H1 (cell line): ENCODE results near the gene RAB7B.

Experiments used
- CTCF ChIP-seq, 3 experiments: IDR thresholded peaks; 1 replicate in 2 of 3; 2 replicates in 1 of 3; pipeline versions ENCODE4 v1.5.1 to v1.6.1; 2011; ENCODE audit warnings: low read length in 3 of 3, mild to moderate bottlenecking in 3 of 3, inconsistent platforms in 2 of 3, low read depth in 1 of 3, moderate library complexity in 1 of 3; ENCODE audit not compliant: insufficient read depth in 1 of 3; ENCODE audit errors: control extremely low read depth in 1 of 3
- EP300 ChIP-seq, 2 experiments: IDR thresholded peaks; 1 replicate in 1 of 2; 2 replicates in 1 of 2; pipeline ENCODE4 v1.6.1; 2011 to 2012; ENCODE audit warnings: low read depth in 2 of 2, low read length in 2 of 2, mild to moderate bottlenecking in 2 of 2, borderline replicate concordance in 1 of 2, inconsistent platforms in 1 of 2, moderate library complexity in 1 of 2
- HDAC2 ChIP-seq, 2 experiments: fragments of 300-600 bp in 1 of 2; sonication (generic) in 1 of 2; IDR thresholded peaks; 2 replicates each; pipeline ENCODE4 v1.6.1; 2011 to 2012; ENCODE audit warnings: low read depth in 2 of 2, low read length in 2 of 2, mild to moderate bottlenecking in 2 of 2, moderate library complexity in 2 of 2, borderline replicate concordance in 1 of 2, inconsistent platforms in 1 of 2
- MAX ChIP-seq: IDR thresholded peaks from 2 replicates; pipeline ENCODE4 v1.6.1; 2012; ENCODE audit warnings: inconsistent platforms
- POLR2A ChIP-seq, 2 experiments: IDR thresholded peaks; 1 replicate in 1 of 2; 2 replicates in 1 of 2; pipeline ENCODE4 v1.6.1; 2011; ENCODE audit warnings: low read depth in 2 of 2, low read length in 2 of 2, mild to moderate bottlenecking in 2 of 2; ENCODE audit errors: control extremely low read depth in 1 of 2
- POLR2AphosphoS5 ChIP-seq: IDR thresholded peaks from 2 replicates; pipeline ENCODE4 v1.6.1; 2011; ENCODE audit warnings: low read depth, low read length
- SAP30 ChIP-seq: fragments of 300-600 bp; sonication (generic); IDR thresholded peaks from 2 replicates; pipeline ENCODE4 v1.7.1; 2012; ENCODE audit warnings: low read length, moderate library complexity, mild to moderate bottlenecking, inconsistent platforms; ENCODE audit not compliant: insufficient read depth, insufficient replicate concordance
- SRF ChIP-seq: IDR thresholded peaks from 2 replicates; pipeline ENCODE4 v1.6.1; 2011; ENCODE audit warnings: mild to moderate bottlenecking, low read depth, low read length, moderate library complexity
- YY1 ChIP-seq: IDR thresholded peaks from 2 replicates; pipeline ENCODE4 v1.6.1; 2011; ENCODE audit warnings: low read depth, mild to moderate bottlenecking, low read length

- TF ChIP-seq CTCF (IDR thresholded peaks at IDR 0.05; ENCODE audit: control extremely low read depth in 1 of 3, insufficient read depth in 1 of 3, low read depth in 1 of 3, low read length in 3 of 3) (no peak), SRF (no peak), YY1 (no peak), SAP30 (no peak), POLR2A (IDR thresholded peaks at IDR 0.05; ENCODE audit: control extremely low read depth in 1 of 2, low read depth in 2 of 2, low read length in 2 of 2) (no peak), MAX (no peak), HDAC2 (IDR thresholded peaks at IDR 0.05; ENCODE audit: borderline replicate concordance in 1 of 2, low read depth in 2 of 2, low read length in 2 of 2) (no peak), POLR2AphosphoS5 (no peak), EP300 (IDR thresholded peaks at IDR 0.05; ENCODE audit: borderline replicate concordance in 1 of 2, low read depth in 2 of 2, low read length in 2 of 2) (no peak)
Measured at GRCh38 chr1:205936311-205936710, 66.9 kb downstream of the RAB7B start.
